ENCODE measurements around the gene ROR1.

Gene ROR1

DNA sequence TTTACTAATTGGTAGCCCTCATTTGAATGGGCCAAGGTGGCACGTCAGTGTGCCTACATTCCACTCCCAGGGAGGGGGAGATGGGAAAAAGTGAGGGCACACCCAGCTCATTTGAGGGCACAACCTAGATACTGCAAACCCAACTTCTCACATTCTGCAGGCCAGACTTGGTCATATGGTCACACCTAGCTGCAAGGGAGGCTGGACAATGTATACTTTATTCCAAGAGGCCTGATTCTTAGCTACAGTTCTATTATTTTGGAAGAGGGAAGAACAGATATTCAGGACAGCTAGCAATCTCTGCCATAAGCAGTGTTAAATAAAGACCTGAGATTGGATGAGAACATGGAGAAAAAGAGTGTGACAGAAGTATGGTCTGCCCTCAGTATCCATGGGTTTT, 180.4 kb downstream of the ROR1 start:
- Mint-ChIP-seq H3K27me3 (peaks cover 11% of the 10 kb centered on the region), H3K9me3 (peaks cover 9% of the 10 kb centered on the region), H3K27ac (no peak overlapping the region), H3K4me3 (no peak overlapping the region), H3K36me3 (ENCODE audit: low read depth) (no peaks in the 10 kb centered on the region), H3K4me1 (ENCODE audit: low read depth) (no peaks in the 10 kb centered on the region)
- no peak for DNase-seq

DNA sequence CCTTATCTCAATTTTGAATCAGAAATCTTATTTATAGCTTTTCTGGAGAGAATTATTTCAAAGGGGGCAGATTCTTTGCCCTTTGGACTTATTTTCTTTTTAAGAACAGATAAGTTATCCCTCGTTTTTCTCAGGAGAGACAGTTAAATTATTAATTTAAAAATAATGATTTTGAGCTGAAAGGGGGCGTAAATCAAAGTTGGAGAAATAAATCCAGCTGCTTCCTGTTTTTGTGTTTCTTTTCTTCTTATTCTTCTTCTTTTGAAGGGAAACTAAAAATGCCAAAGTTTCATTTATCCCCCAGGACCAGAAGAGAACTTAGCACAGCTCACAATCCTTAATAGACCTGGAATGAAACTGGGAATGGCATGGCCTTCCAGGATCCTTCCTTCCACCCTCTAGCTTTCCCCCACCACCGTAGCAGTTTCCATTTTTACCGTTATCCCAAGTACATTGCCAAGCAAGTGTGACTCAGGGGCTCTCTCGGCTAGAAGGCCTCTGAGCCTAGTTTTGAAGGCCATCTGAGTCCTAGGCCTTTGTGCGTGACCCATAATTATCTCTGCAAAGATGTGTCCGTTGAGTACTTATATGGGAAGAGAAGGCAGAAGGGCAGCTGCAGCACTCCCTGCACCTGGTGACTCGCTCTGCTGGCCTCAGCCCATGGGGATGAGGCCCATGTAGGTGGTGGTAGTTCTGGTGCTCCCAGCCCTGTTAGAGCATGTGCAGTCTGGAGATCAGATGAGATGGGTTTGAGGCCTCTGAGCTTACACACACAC, 181.7 kb downstream of the ROR1 start:
- Mint-ChIP-seq H3K4me3 (no peak overlapping the region), H3K4me1 (ENCODE audit: low read depth) (no peaks in the 10 kb centered on the region), H3K9me3 (peaks cover 9% of the 10 kb centered on the region), H3K27ac (no peak overlapping the region), H3K36me3 (ENCODE audit: low read depth) (no peaks in the 10 kb centered on the region), H3K27me3 (peaks cover 14% of the 10 kb centered on the region)
- DNase-seq: no peak

DNA sequence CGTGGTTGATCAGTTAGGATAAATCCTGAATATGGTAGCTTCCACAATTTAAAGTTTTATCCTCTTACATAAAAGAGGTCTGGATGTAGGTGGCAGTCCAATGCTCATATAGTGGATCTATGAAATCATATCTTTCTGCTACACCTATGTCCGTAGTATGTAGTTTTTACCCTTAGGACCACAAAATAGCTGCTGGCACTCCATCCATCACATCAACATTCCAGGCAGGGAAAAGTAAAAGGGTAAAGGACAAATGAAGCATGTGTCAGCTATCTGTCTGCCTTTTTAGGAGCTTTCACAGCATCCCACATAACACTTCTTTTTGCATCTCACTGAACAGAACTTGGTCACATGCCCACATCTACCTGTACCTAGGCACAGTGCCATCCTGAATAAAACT, 184.7 kb downstream of the ROR1 start:
- no peaks in the 10 kb centered on the region for H3K4me1 Mint-ChIP-seq (ENCODE audit: low read depth)
- H3K27ac Mint-ChIP-seq: no peak overlapping the region
- H3K36me3 Mint-ChIP-seq (ENCODE audit: low read depth): no peaks in the 10 kb centered on the region
- H3K27me3 Mint-ChIP-seq: peaks cover 15% of the 10 kb centered on the region
- DNase-seq: no peak
- peaks cover 9% of the 10 kb centered on the region for H3K9me3 Mint-ChIP-seq
- H3K4me3 Mint-ChIP-seq: no peak overlapping the region

- no peak for DNase-seq
- no peaks in the 10 kb centered on the region for H3K4me1 Mint-ChIP-seq (ENCODE audit: low read depth)
- no peak overlapping the region for H3K4me3 Mint-ChIP-seq
- peaks cover 15% of the 10 kb centered on the region for H3K27me3 Mint-ChIP-seq
- no peaks in the 10 kb centered on the region for H3K36me3 Mint-ChIP-seq (ENCODE audit: low read depth)
- H3K9me3 Mint-ChIP-seq: peaks cover 9% of the 10 kb centered on the region
- H3K27ac Mint-ChIP-seq: no peak overlapping the region
These were observed 186.5 kb downstream of the ROR1 start for GRCh38 chr1:63960326-63960725.

DNA sequence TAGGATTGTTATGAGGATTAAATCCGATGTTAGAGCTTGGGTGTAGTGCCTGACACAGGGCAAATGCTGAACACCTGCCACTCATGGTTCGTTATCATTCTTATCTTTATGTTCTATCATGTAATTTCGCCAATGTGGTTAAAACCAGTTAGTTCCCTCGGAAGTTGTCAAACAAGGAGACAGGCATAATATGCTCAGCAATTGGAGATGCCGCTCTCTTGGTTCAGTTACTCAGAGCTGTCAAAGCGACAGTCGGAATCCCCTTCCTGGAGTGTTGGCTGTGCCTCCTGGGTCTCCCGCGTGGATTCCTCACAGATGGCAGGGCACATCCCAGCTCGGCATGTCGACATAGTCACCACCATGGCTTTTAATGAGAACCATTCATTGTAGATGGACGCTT, 192.2 kb downstream of the ROR1 start:
- H3K27ac Mint-ChIP-seq: no peak overlapping the region

GRCh38 chr1:63967901-63968300, 194.1 kb downstream of the ROR1 start:
- H3K4me1 Mint-ChIP-seq (ENCODE audit: low read depth): no peaks in the 10 kb centered on the region
- H3K36me3 Mint-ChIP-seq (ENCODE audit: low read depth): no peaks in the 10 kb centered on the region
- H3K4me3 Mint-ChIP-seq: no peak overlapping the region
- H3K9me3 Mint-ChIP-seq: no peaks in the 10 kb centered on the region
- H3K27ac Mint-ChIP-seq: no peak overlapping the region
- H3K27me3 Mint-ChIP-seq: peaks cover 9% of the 10 kb centered on the region
- DNase-seq: no peak

More for the DNA sequence above, 192.2 kb downstream of the ROR1 start:
- no peaks in the 10 kb centered on the region for H3K36me3 Mint-ChIP-seq (ENCODE audit: low read depth)
- H3K4me3 Mint-ChIP-seq: no peak overlapping the region
- H3K9me3 Mint-ChIP-seq: no peaks in the 10 kb centered on the region
- no peak for DNase-seq
- no peaks in the 10 kb centered on the region for H3K4me1 Mint-ChIP-seq (ENCODE audit: low read depth)
- peaks cover 13% of the 10 kb centered on the region for H3K27me3 Mint-ChIP-seq

GRCh38 chr1:63968663-63969440, 195.0 kb downstream of the ROR1 start:
- DNase-seq: no peak
- no peaks in the 10 kb centered on the region for H3K36me3 Mint-ChIP-seq (ENCODE audit: low read depth)
- no peaks in the 10 kb centered on the region for H3K9me3 Mint-ChIP-seq
- peaks cover 9% of the 10 kb centered on the region for H3K27me3 Mint-ChIP-seq
- H3K4me1 Mint-ChIP-seq (ENCODE audit: low read depth): no peaks in the 10 kb centered on the region
- H3K4me3 Mint-ChIP-seq: no peak overlapping the region
- no peak overlapping the region for H3K27ac Mint-ChIP-seq

- DNase-seq: no peak
- H3K9me3 Mint-ChIP-seq: no peaks in the 10 kb centered on the region
- H3K4me1 Mint-ChIP-seq (ENCODE audit: low read depth): no peaks in the 10 kb centered on the region
- H3K36me3 Mint-ChIP-seq (ENCODE audit: low read depth): no peaks in the 10 kb centered on the region
- no peak overlapping the region for H3K27ac Mint-ChIP-seq
- H3K27me3 Mint-ChIP-seq: peaks cover 9% of the 10 kb centered on the region
- H3K4me3 Mint-ChIP-seq: no peak overlapping the region
These were observed 195.7 kb downstream of the ROR1 start for GRCh38 chr1:63969441-63969901.

- DNase-seq: no peak
- H3K27ac Mint-ChIP-seq: no peak overlapping the region
- H3K9me3 Mint-ChIP-seq: no peaks in the 10 kb centered on the region
- no peak overlapping the region for H3K4me3 Mint-ChIP-seq
- H3K4me1 Mint-ChIP-seq (ENCODE audit: low read depth): no peaks in the 10 kb centered on the region
- peaks cover 6% of the 10 kb centered on the region for H3K27me3 Mint-ChIP-seq
- H3K36me3 Mint-ChIP-seq (ENCODE audit: low read depth): no peaks in the 10 kb centered on the region
These were observed 197.7 kb downstream of the ROR1 start for GRCh38 chr1:63971557-63971956.

DNA sequence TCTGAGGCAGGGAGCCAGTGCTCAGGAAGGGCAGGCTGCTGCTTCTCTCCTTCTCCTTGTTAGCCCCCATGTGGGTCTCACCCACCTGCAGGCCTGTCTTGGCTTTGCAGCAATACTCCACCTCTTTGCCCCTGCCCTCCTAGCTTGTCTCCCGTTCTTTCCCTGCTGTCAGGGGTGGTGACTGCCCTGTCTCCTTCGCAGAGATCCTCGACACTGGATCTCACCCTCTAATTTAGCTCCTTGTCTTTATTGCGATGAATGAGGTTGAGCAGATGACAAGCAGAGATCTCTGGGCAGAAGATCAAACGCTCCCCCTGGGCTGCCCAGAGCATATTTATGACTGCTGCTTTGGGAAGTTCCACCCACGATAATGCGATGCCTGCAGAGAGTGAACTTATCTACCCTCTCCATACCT, 199.2 kb downstream of the ROR1 start:
- no peaks in the 10 kb centered on the region for H3K4me1 Mint-ChIP-seq (ENCODE audit: low read depth)
- H3K27me3 Mint-ChIP-seq: peaks cover 4% of the 10 kb centered on the region
- no peaks in the 10 kb centered on the region for H3K36me3 Mint-ChIP-seq (ENCODE audit: low read depth)
- no peaks in the 10 kb centered on the region for H3K9me3 Mint-ChIP-seq
- DNase-seq: no peak
- H3K27ac Mint-ChIP-seq: no peak overlapping the region
- no peak overlapping the region for H3K4me3 Mint-ChIP-seq

DNA sequence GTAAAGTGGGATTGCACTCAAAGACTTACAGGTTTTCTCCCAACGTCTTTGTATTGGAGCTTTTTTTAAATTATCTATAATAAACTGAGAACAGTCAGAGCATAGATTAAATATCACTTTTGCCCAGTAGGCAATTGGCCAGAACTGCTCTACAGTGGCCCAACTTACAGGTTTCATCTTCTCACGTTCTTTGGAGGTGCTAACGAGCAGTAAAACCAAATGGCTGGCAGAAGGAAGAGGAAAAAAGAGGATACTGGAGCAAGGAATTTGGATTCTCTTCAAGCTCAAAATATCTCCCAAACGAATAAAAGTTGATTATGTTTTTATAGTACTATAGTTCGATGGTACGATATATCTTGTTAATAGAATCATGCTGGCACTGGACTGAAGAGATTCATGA, 201.1 kb downstream of the ROR1 start:
- H3K9me3 Mint-ChIP-seq: no peaks in the 10 kb centered on the region
- no peak overlapping the region for H3K4me3 Mint-ChIP-seq
- no peaks in the 10 kb centered on the region for H3K36me3 Mint-ChIP-seq (ENCODE audit: low read depth)
- H3K27me3 Mint-ChIP-seq: peaks cover 4% of the 10 kb centered on the region
- no peaks in the 10 kb centered on the region for H3K4me1 Mint-ChIP-seq (ENCODE audit: low read depth)
- no peak overlapping the region for H3K27ac Mint-ChIP-seq
- no peak for DNase-seq

DNA sequence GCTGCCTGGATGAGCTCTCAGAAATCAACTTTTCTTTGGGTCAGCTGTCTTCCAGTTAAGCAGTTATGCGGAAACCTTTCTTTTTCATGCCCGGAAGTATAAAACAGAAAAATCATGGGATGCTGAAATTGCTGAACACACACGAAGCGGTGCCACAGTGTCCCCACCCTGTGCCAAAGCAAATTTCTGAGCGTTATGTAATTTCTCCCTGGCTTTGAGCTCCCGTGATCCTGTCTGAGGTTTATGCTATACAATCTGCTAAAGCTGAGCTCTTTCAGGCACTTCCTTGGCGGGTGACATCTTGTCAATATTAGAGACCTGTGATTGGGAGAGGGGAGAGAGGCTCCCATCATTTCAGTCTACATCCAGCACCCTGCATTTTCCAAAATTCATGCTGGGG, 201.7 kb downstream of the ROR1 start:
- Mint-ChIP-seq H3K9me3 (no peaks in the 10 kb centered on the region), H3K27ac (no peak overlapping the region), H3K4me3 (no peak overlapping the region), H3K4me1 (ENCODE audit: low read depth) (no peaks in the 10 kb centered on the region), H3K27me3 (peaks cover 4% of the 10 kb centered on the region), H3K36me3 (ENCODE audit: low read depth) (no peaks in the 10 kb centered on the region)
- no peak for DNase-seq

- no peaks in the 10 kb centered on the region for H3K36me3 Mint-ChIP-seq (ENCODE audit: low read depth)
- H3K4me3 Mint-ChIP-seq: no peak overlapping the region
- H3K4me1 Mint-ChIP-seq (ENCODE audit: low read depth): no peaks in the 10 kb centered on the region
- no peak overlapping the region for H3K27ac Mint-ChIP-seq
- no peaks in the 10 kb centered on the region for H3K9me3 Mint-ChIP-seq
- DNase-seq: no peak
- H3K27me3 Mint-ChIP-seq: peaks cover 4% of the 10 kb centered on the region
These were observed 202.2 kb downstream of the ROR1 start for GRCh38 chr1:63976006-63976405.

DNA sequence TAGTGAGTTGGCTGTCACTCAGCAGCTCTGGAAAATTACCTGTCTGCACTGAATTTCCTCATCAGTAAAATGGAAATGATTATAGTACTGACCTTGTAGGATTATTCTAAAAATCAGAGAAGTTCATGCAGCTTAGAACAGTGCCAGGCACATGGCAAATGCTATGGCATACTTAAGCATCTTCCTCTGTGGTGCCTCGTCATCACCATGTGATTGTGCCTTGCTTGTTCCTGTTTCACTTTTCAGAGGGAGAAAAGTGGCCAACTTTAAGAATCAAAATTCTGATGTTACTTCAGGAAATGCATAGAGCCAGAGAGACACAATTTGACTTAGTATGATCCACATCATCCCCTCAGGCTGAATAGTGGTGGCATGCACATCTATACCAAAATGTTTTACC, 203.6 kb downstream of the ROR1 start:
- no peak for DNase-seq
- no peak overlapping the region for H3K4me3 Mint-ChIP-seq
- no peak overlapping the region for H3K27ac Mint-ChIP-seq
- H3K9me3 Mint-ChIP-seq: no peaks in the 10 kb centered on the region
- peaks cover 4% of the 10 kb centered on the region for H3K27me3 Mint-ChIP-seq
- H3K4me1 Mint-ChIP-seq (ENCODE audit: low read depth): no peaks in the 10 kb centered on the region
- H3K36me3 Mint-ChIP-seq (ENCODE audit: low read depth): no peaks in the 10 kb centered on the region

DNA sequence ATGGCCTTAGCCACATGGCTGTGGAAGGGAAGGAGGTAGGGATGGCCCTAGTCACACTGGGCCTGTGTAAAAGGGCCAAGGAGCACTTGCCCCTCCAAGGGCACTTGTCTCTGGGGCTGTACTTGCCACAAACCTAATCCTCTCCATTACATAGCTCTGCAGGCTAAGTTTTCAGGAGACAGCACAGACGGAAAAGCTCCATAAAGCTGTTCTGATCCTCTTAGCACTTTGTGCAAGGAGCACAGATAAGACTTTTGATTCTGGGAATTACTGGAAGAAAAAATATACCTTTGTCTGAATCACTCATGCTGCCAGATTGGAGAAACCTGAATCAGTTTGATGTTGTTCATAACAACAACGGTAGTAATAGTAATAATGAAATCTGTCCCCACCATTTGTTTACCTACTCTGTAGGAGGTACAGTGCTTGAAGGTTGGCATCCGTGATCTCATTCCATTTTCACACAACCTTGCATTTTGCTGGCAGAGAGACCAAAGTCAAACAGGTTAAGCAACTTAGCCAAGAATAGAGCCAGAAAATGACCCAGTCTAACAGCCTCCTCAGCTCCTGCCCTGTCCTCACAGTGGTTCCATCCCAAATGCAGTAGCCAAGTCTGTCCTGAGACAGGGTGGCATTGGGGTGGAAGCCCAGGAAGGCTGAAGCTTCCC, 207.1 kb downstream of the ROR1 start:
- Mint-ChIP-seq H3K4me3 (no peak overlapping the region), H3K27me3 (peaks cover 5% of the 10 kb centered on the region), H3K36me3 (ENCODE audit: low read depth) (no peaks in the 10 kb centered on the region), H3K27ac (no peak overlapping the region), H3K9me3 (no peaks in the 10 kb centered on the region), H3K4me1 (ENCODE audit: low read depth) (no peaks in the 10 kb centered on the region)
- DNase-seq: no peak

Measured in activated T-cell treated with anti-CD3 and anti-CD28 coated beads, Interleukin-2, amount 50 U/mL, for 24 hours (primary cell).